Astrocyte of the cerebellum (primary cell): ENCODE data around the gene TGFBR3.

Source experiments
- DNase-seq: peaks from one replicate; pipeline ENCODE4 v3.0.0-alpha.2; 2011; ENCODE audit warnings: low read depth
- H3K4me3 ChIP-seq: 2 replicates; pipeline ENCODE4 v1.5.1; 2011; ENCODE audit warnings: mild to moderate bottlenecking, low read depth, low read length, moderate library complexity
- CTCF ChIP-seq: IDR thresholded peaks from 2 replicates; pipeline ENCODE4 v1.5.1; 2012; ENCODE audit warnings: low read length, low read depth, moderate library complexity, mild to moderate bottlenecking; ENCODE audit errors: missing control alignments
- in situ Hi-C: cut with HindIII; loops from 2 replicates; pipeline ENCODE4 v1.10.0; 2017; ENCODE audit warnings: low sequenced_read_pairs

The TGFBR3 gene

GRCh38 chr1:91916811-91917460 is 31.0 kb upstream of the TGFBR3 start:
- in situ Hi-C loops, result loop anchor here (10.0 kb wide), 1 partner anchor 402 kb away; no protein-coding TSS in a partner anchor
- TF ChIP-seq CTCF, result no peak

GRCh38 chr1:91916046-91916445 is 30.1 kb upstream of the TGFBR3 start:
- DNase-seq, result no peak
- H3K4me3 ChIP-seq, result no peak overlapping the region
- no peak for TF ChIP-seq CTCF
- in situ Hi-C loops, result loop anchor here (10.0 kb wide), 1 partner anchor 401 kb away; no protein-coding TSS in a partner anchor

More at GRCh38 chr1:91916811-91917460, 31.0 kb upstream of the TGFBR3 start:
- no peak for DNase-seq
- no peak overlapping the region for H3K4me3 ChIP-seq

- no peak overlapping the region for H3K4me3 ChIP-seq
- no peak for DNase-seq
- TF ChIP-seq CTCF, result no peak
- in situ Hi-C loops, result loop anchor here (10.0 kb wide), 1 partner anchor 398 kb away; no protein-coding TSS in a partner anchor
Observed at GRCh38 chr1:91913018-91913417, 27.1 kb upstream of the TGFBR3 start.

- no peak for DNase-seq
- TF ChIP-seq CTCF, result no peak
- in situ Hi-C loops, result loop anchor here (10.0 kb wide), 1 partner anchor 397 kb away; no protein-coding TSS in a partner anchor
- no peak overlapping the region for H3K4me3 ChIP-seq
Observed at GRCh38 chr1:91912266-91912665, 26.3 kb upstream of the TGFBR3 start.

GRCh38 chr1:91901231-91901630 is 15.3 kb upstream of the TGFBR3 start:
- no peak for DNase-seq
- TF ChIP-seq CTCF, result no peak
- in situ Hi-C loops, result no loop called here
- H3K4me3 ChIP-seq, result no peak overlapping the region

- no peak overlapping the region for H3K4me3 ChIP-seq
- in situ Hi-C loops, result no loop called here
- TF ChIP-seq CTCF, result no peak
- DNase-seq, result peak; percentile 88
Observed at GRCh38 chr1:91900562-91900961, 14.6 kb upstream of the TGFBR3 start.

- TF ChIP-seq CTCF, result no peak
- DNase-seq, result no peak
- in situ Hi-C loops, result no loop called here
- H3K4me3 ChIP-seq, result no peak overlapping the region
Observed at GRCh38 chr1:91897016-91897415, 11.1 kb upstream of the TGFBR3 start.
